ENCODE results near the gene PFKFB2.

PFKFB2 gene

GRCh38 chr1:207093944-207094343 is 40.9 kb downstream of the PFKFB2 start:
- DNase-seq, result no peak

- no peak for DNase-seq
These were observed 44.8 kb downstream of the PFKFB2 start for GRCh38 chr1:207097871-207098324.

GRCh38 chr1:207101720-207102119 is 48.6 kb downstream of the PFKFB2 start:
- no peak for DNase-seq

DNA sequence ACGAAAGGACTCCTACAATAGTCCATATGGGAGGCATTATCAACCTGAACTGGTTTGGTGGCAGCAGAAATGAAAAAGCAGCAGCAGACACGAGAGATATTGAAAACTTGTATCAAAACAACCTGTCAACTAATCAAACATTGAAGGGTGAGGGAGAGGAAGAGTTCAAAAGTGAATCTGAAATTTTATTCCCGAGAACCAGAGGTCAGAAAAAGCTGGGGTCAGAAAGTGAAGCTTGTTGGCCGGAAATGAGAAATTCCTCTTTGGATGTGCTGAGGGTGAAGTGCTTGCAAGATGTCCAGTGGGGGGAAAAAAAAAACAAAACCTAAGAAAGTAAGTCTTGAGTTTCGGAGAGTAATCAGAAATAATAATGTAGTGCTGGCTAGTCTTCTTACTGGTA is 49.1 kb downstream of the PFKFB2 start:
- DNase-seq, result no peak

- no peak for DNase-seq
These were observed 49.6 kb downstream of the PFKFB2 start for GRCh38 chr1:207102659-207103058.

DNA sequence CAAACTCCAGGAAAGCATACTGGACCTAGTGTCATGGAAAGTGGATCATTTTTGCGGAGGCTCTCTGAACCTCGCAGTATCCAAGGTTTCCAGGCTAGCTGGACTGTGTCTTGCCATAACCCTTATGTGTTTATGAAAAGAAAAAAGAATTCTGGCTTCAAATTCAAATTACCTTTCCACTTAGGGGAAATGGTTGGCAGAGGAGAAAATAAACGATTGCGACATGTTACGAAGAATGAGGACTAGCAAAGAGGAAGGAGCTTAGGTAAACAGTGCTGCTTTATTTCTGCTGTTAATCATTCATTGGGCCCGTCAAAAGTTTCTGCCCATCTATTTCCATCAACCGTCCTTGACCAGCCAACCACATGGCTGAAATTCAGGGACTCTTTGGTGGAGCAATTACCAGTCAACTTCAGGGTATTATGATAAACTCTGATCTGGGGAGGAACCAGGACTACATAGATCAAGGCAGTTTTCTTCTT is 50.9 kb downstream of the PFKFB2 start, which contains the start of gene C4BPA:
TSS of gene C4BPA (plus strand) at position 342 of the 482 bp plus-strand sequence. CDS start 8,793 bp downstream, outside the sequence.
- DNase-seq, result no peak

DNA sequence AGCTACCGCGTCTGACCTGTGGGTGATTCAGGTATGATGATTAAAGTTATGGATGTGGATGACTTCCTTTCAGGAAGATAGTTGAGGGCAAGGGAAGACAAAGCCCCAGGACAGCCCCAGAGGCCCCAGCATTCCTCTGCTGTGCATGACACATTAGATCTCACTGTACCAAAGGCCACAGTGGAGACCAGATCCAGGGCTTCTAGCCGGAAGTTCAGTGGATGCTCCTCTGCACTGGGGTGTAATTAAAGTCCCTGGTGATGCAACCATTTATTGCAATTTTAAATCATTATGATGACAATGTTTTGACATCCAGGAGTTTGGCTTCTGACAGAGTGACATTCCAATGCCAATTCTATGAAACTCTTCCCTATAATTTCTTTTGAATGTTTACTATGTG is 55.9 kb downstream of the PFKFB2 start:
- DNase-seq, result no peak

- no peak for DNase-seq
These were observed 59.7 kb downstream of the PFKFB2 start for GRCh38 chr1:207112616-207113296.

- no peak for DNase-seq
These were observed 62.2 kb downstream of the PFKFB2 start for GRCh38 chr1:207115269-207115668.

DNA sequence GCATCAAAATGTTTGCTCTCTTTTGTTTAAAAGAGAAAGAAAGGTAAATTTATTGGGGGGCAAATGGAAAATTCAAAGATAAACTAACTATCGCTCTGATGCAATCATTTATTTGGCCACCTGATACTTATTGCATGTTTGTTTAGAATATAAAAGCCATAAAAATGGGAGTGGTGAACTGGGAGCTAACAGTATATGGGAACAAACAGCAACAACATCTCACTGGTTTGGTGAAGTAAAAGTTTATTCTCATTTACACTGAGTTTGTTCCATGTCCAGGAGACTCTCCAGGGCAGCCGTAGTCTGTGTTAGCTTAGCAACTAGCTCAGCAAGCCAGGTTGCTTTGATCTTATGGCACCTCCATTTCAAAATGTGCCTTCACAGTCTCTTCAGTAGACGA is 71.3 kb downstream of the PFKFB2 start:
- no peak for DNase-seq

DNA sequence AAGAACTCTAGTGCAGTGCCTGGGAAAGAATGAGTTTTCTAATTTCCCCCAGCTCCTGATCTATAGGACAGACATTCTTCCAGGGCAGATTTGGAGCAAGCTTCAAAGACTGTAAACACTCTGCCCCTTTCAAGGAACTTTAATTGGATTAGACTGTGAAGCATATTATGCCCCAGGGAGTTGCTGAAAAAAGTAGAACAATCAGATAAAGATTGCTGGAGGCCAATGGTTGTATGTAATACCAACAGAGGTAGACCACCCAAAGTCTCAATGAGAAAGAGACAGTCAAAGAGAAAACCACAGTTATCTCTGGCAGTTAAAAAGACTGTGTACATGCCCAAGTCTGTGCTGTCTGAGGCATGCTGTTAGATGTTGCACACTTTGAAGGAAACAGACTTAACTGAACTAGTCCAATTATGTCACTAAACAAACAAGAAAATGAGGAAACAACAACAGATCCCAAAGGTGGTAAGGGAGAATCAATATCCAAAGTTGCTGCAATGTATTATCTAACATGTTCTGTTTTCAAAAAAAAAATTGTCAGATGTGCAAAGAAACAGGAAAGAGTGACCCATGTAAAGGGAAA is 75.4 kb downstream of the PFKFB2 start:
- DNase-seq, result no peak

DNA sequence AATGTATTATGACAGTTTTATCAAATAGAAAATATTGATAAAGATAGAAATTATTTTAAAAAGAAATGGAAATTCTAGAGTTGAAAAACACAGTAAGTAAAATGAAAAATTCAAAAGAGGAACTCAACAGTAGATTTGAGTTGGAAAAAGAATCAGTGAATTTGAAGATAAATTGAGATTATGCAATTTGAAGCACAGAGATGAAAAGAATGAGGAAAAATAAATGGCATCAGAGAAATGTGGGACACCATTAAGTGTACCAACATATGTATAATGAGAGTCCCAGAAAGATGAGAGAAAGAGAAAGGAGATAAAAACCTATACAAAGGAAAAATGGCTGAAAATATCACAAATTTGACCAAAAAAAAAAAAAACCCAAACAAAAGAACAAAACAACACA is 76.0 kb downstream of the PFKFB2 start:
- DNase-seq, result no peak
